ENCODE results near the gene PSENEN. TPM values are rescaled to one million over a fixed set of nuclear protein-coding genes. Genes with fewer than 3 reads are reported as not detected.

Gene PSENEN
- total and polyA plus RNA-seq, 9 of the 15 experiments (the other 6 are each of a cell fraction or from before 2014, with no cell fraction given) = 34.5 to 299 (median 61.1) TPM

GRCh38 chr19:35757231-35757748 lies 11.8 kb downstream of the PSENEN start:
- BruUV-seq (replicated peaks) = TSS peak; percentile 97
- 6% methylated on average over 15 of the region's 19 CpGs for WGBS (ENCODE audit: insufficient coverage, low coverage, missing lambda C conversion rate)
- peak; percentile 40; the same call in 1 of the 2 replicates for TF ChIP-seq ERF (CRISPR knock-in tag; IDR thresholded peaks at IDR 0.05)
- 0 out of 4 replicates have a peak, but pooled peaks of 1 of the 2 experiments have one; percentile 38 for TF ChIP-seq UBTF (IDR thresholded peaks at IDR 0.05; ENCODE audit: borderline replicate concordance in 1 of 2, low read depth in 2 of 2, low read length in 2 of 2)
- TF ChIP-seq ATF3 (IDR thresholded peaks at IDR 0.05) = peak; percentile 68
- TF ChIP-seq ATF3 (CRISPR knock-in tag; conservative IDR thresholded peaks at IDR 0.05) = no peak
- TF ChIP-seq ZMIZ1 (IDR thresholded peaks at IDR 0.05; ENCODE audit: low read depth in 2 of 2, low read length in 2 of 2) = 0 out of 4 replicates have a peak, but pooled peaks of 1 of the 2 experiments have one; percentile 35
- TF ChIP-seq SP2 (IDR thresholded peaks at IDR 0.05; ENCODE audit: extremely low read depth, low read depth, low read length, poor library complexity, severe bottlenecking) = no peak
- no peak for TF ChIP-seq FUS (optimal IDR thresholded peaks at IDR 0.05; ENCODE audit: low read depth, low read length)
- no peak for TF ChIP-seq NFXL1 (CRISPR knock-in tag; IDR thresholded peaks at IDR 0.05)
- no peak for TF ChIP-seq ZNF239 (CRISPR knock-in tag; IDR thresholded peaks at IDR 0.05)
- TF ChIP-seq MEF2D (tag; conservative IDR thresholded peaks at IDR 0.05; ENCODE audit: low read depth) = 0 out of 2 replicates have a peak, but pooled peaks have one; percentile 34
- TF ChIP-seq TFAP4 (CRISPR knock-in tag; IDR thresholded peaks at IDR 0.05; ENCODE audit: borderline replicate concordance) = 0 out of 2 replicates have a peak, but pooled peaks have one; percentile 10

More at GRCh38 chr19:35757231-35757748, 11.8 kb downstream of the PSENEN start:
- intact Hi-C loops (cut with micrococcal nuclease) (no loop called here), in situ Hi-C loops (cut with MboI) (no loop called here)
- Histone ChIP-seq H3K4me1 (replicated peaks in 1 of 2; ENCODE audit: control insufficient read depth in 2 of 2, insufficient read depth in 2 of 2, low read length in 2 of 2) (peaks cover 13 to 37% of the 10 kb centered on the region in 2 experiments), H3K36me3 (ENCODE audit: control insufficient read depth, insufficient read depth, low read length) (peaks cover 39% of the 10 kb centered on the region; the same call in 2 of the 3 replicates), H3K4me2 (ENCODE audit: insufficient read depth, low read length) (peak overlapping the region; percentile 67), H3K9ac (ENCODE audit: insufficient read depth in 1 of 2, low read depth in 2 of 2, low read length in 2 of 2) (peak overlapping the region; percentile 73 to 93), H3K9me3 (replicated peaks; ENCODE audit: control insufficient read depth, insufficient read depth, low read depth, low read length) (no peaks in the 10 kb centered on the region; the same call in 1 of the 2 replicates), H3K4me3 (peak overlapping the region; percentile 80), H3K27ac (ENCODE audit: extremely low read depth, low read depth, low read length) (peak overlapping the region; percentile 83), H3K79me2 (ENCODE audit: control insufficient read depth, insufficient read depth, low read length) (peaks cover 17% of the 10 kb centered on the region), H2AFZ (ENCODE audit: low read depth, low read length) (peak overlapping the region; percentile 56), H4K20me1 (replicated peaks; ENCODE audit: control insufficient read depth, insufficient read depth, low read length) (no peaks in the 10 kb centered on the region; the same call in 1 of the 2 replicates), H3K9me1 (ENCODE audit: control insufficient read depth, insufficient read depth, low read length) (no peaks in the 10 kb centered on the region), H3K27me3 (ENCODE audit: control insufficient read depth in 2 of 2, insufficient read depth in 2 of 2, low read length in 2 of 2) (no peaks in the 10 kb centered on the region)
- ATAC-seq = peak; percentile 66
- CTCF ChIA-PET (ENCODE audit: low intra/inter-chr PET ratio) = no interaction called here
- POLR2A ChIA-PET = interaction anchor here (0.6 to 2.2 kb wide), 4 partner anchors 10 to 17 kb away, joined by 3 to 12 read pairs (median 3); partner anchors contain the start of genes LIN37, PSENEN and U2AF1L4
- peak; percentile 46 to 75 (median 52) for DNase-seq (ENCODE audit: extremely low read depth in 1 of 4, low spot score in 3 of 4)
- FAIRE-seq = no peak
